Skeletal muscle tissue (tissue), 4 donors: ENCODE results near the gene KAT6B. TPM values are rescaled to one million over a fixed set of nuclear protein-coding genes. Genes with fewer than 3 reads are reported as not detected.

Experiments used
- H3K27ac ChIP-seq: one replicate; pipeline ENCODE4 v1.7.0; 2013; ENCODE audit warnings: mild to moderate bottlenecking, low read depth, low read length, inconsistent platforms
- H3K27me3 ChIP-seq, 3 donors: one replicate each; pipeline ENCODE4 v1.7.0; 2013; ENCODE audit warnings: low read length in 3 of 3; ENCODE audit not compliant: control insufficient read depth in 3 of 3, insufficient read depth in 3 of 3
- H3K36me3 ChIP-seq, 3 donors: one replicate each; pipeline ENCODE4 v1.7.0; 2013; ENCODE audit warnings: low read length in 3 of 3; ENCODE audit not compliant: control insufficient read depth in 3 of 3, insufficient read depth in 3 of 3
- H3K4me1 ChIP-seq, 3 donors: one replicate each; pipeline ENCODE4 v1.7.0; 2013; ENCODE audit warnings: low read length in 3 of 3, mild to moderate bottlenecking in 3 of 3; ENCODE audit not compliant: control insufficient read depth in 3 of 3, insufficient read depth in 3 of 3
- H3K4me3 ChIP-seq, 3 donors: one replicate each; pipeline ENCODE4 v1.7.0; 2013; ENCODE audit warnings: low read length in 3 of 3
- H3K9ac ChIP-seq, 3 donors: one replicate each; pipeline ENCODE4 v1.7.0; 2013; ENCODE audit warnings: low read length in 3 of 3, mild to moderate bottlenecking in 3 of 3, moderate library complexity in 2 of 3, low read depth in 1 of 3
- H3K9me3 ChIP-seq, 3 donors: one replicate each; pipeline ENCODE4 v1.7.0; 2013; ENCODE audit warnings: low read length in 3 of 3; ENCODE audit not compliant: control insufficient read depth in 3 of 3
- total RNA-seq: library from RNA; depleted of rRNA; stranded (reverse); fragments of >200 nt; gene quantifications from one replicate; pipeline ENCODE4 v1.2.3, GENCODE V29; 2014
- donor health status: Osteomylitis.

KAT6B gene
- total RNA-seq, 1 donor from 2014 or later = 49.6 TPM

DNA sequence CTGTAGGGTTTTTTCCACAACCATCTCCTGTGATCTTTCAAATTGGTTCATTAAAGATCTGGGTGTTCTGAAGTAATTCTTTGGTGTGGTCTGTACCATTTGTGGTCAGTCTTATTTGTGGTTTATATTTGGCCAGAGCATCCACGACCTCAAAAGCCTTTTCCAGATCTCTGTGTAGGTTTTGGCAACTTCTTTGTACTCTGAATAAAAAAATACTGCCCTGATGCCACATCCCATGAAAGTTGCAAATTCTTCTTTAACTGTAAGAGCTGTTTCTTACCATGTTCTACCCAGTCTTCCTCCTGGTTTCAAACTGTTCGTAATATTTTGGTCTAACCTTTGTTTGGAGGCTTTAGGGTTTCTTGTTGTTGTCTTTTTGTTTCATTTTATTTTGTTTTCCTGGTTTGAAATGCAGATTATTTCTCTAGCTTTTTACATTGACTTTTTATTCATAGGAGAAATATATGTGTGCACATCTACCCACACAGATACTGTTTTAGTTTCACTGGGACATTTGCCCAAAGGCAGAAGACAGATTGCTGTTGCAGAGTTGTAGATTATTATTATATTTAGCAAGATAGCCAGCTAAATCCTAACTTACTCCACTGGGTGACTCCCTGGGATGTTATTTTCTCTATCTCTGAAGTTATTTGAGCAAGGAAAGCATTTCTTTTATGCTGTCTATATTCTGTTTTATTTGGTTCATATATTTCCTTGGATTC is 161.8 kb downstream of the KAT6B start:
- Histone ChIP-seq H3K4me3 (no peak overlapping the region), H3K9me3 (no peaks in the 10 kb centered on the region), H3K4me1 (peaks cover 12 to 29% (median 21%) of the 10 kb centered on the region in 3 donors), H3K27ac (no peak overlapping the region), H3K36me3 (peaks cover 4 to 14% (median 10%) of the 10 kb centered on the region in 3 donors), H3K9ac (no peak overlapping the region), H3K27me3 (no peaks in the 10 kb centered on the region)

GRCh38 chr10:74988832-74989561 is 162.6 kb downstream of the KAT6B start:
- Histone ChIP-seq H3K36me3 (peaks cover 4 to 12% (median 10%) of the 10 kb centered on the region in 3 donors), H3K27ac (no peak overlapping the region), H3K9ac (no peak overlapping the region), H3K9me3 (no peaks in the 10 kb centered on the region), H3K4me1 (peaks cover 12 to 25% (median 19%) of the 10 kb centered on the region in 3 donors), H3K27me3 (no peaks in the 10 kb centered on the region), H3K4me3 (no peak overlapping the region)

DNA sequence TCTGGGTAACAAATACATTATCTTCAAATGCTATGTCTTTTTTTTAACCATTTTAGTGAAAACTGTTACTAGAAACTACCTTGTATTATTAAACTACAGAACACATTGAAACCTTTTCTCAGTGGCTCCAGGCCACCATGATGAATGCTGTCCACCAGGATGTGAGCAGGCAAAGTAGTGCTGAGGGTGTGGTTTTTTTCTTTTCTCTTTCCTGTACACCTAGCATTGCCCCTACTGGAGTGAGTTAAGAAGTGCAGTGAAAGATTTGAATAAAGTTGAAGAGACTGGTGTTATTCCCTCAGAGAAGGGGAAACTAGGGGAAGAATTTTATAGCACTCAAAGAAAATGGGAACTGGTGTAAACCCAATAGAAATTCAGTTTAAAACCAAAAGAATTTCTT is 165.0 kb downstream of the KAT6B start:
- Histone ChIP-seq H3K4me3 (no peak overlapping the region), H3K9me3 (no peaks in the 10 kb centered on the region), H3K36me3 (peaks cover 7 to 15% (median 10%) of the 10 kb centered on the region in 3 donors), H3K27me3 (no peaks in the 10 kb centered on the region), H3K4me1 (peaks cover 12 to 25% (median 19%) of the 10 kb centered on the region in 3 donors), H3K9ac (no peak overlapping the region), H3K27ac (no peak overlapping the region)

DNA sequence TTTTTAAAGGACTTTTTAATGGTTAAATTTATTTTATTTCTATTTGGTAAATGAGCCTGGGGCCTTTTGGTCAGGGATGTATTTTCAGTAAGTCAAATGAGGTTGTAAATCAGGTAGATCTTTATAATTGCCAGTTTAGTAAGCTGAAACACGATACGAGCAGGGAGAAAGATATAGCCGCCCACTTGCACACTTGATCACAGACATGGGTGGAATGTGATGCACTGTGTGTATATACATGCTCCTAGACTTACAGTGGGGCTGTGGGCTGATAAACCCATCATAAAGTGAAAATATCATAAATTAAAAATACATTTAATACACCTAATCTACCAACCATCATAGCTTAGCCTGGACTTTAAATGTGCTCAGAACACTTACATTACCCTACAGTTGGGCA is 165.7 kb downstream of the KAT6B start:
- peaks cover 7 to 15% (median 10%) of the 10 kb centered on the region in 3 donors for H3K36me3 ChIP-seq
- H3K27ac ChIP-seq = no peak overlapping the region
- H3K9me3 ChIP-seq = no peaks in the 10 kb centered on the region
- no peak overlapping the region for H3K4me3 ChIP-seq
- no peak overlapping the region for H3K9ac ChIP-seq
- H3K4me1 ChIP-seq = peaks cover 12 to 21% (median 19%) of the 10 kb centered on the region in 3 donors
- no peaks in the 10 kb centered on the region for H3K27me3 ChIP-seq

GRCh38 chr10:74993649-74994048 is 167.2 kb downstream of the KAT6B start:
- H3K36me3 ChIP-seq = peaks cover 7 to 18% (median 10%) of the 10 kb centered on the region in 3 donors

DNA sequence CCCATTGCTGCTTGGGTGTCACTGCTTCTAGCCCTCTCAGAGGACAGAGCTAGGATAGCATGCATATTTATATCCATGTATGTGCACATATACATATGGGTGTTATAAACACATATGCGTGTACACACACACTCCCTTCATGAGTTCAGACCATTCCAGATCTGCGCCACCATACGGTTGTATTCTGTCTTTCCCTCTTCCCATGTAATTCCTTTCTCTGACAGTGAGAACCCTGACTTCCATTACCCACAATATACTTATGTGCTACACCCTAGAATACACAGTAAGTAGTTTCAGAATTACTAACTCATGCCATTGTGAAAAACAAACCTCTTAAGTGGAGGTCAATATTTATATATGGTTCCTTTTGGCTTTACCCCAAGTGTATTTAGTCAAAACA is 168.5 kb downstream of the KAT6B start:
- Histone ChIP-seq H3K27me3 (no peaks in the 10 kb centered on the region), H3K4me3 (no peak overlapping the region), H3K27ac (no peak overlapping the region), H3K9me3 (no peaks in the 10 kb centered on the region), H3K9ac (no peak overlapping the region), H3K36me3 (peaks cover 7 to 18% (median 10%) of the 10 kb centered on the region in 3 donors), H3K4me1 (no peaks in the 10 kb centered on the region)

More at GRCh38 chr10:74993649-74994048, 167.2 kb downstream of the KAT6B start:
- Histone ChIP-seq H3K4me3 (no peak overlapping the region), H3K9me3 (no peaks in the 10 kb centered on the region), H3K27me3 (no peaks in the 10 kb centered on the region), H3K27ac (no peak overlapping the region), H3K9ac (no peak overlapping the region), H3K4me1 (peaks cover 4 to 6% (median 5%) of the 10 kb centered on the region in 3 donors)

- peaks cover 7 to 18% (median 10%) of the 10 kb centered on the region in 3 donors for H3K36me3 ChIP-seq
- no peak overlapping the region for H3K9ac ChIP-seq
Observed at GRCh38 chr10:74995806-74996205, 169.4 kb downstream of the KAT6B start.

GRCh38 chr10:74997163-74997562 is 170.8 kb downstream of the KAT6B start:
- H3K27me3 ChIP-seq = no peaks in the 10 kb centered on the region
- peaks cover 3 to 8% (median 6%) of the 10 kb centered on the region in 3 donors for H3K4me1 ChIP-seq
- H3K9me3 ChIP-seq = no peaks in the 10 kb centered on the region
- H3K4me3 ChIP-seq = no peak overlapping the region
- no peak overlapping the region for H3K9ac ChIP-seq
- no peak overlapping the region for H3K27ac ChIP-seq
- H3K36me3 ChIP-seq = peaks cover 7 to 16% (median 13%) of the 10 kb centered on the region in 3 donors

More at GRCh38 chr10:74995806-74996205, 169.4 kb downstream of the KAT6B start:
- Histone ChIP-seq H3K4me1 (peaks cover 0 to 5% (median 0%) of the 10 kb centered on the region in 3 donors), H3K27me3 (no peaks in the 10 kb centered on the region), H3K9me3 (no peaks in the 10 kb centered on the region), H3K27ac (no peak overlapping the region), H3K4me3 (no peak overlapping the region)

- Histone ChIP-seq H3K27me3 (no peaks in the 10 kb centered on the region), H3K27ac (no peak overlapping the region), H3K9ac (no peak overlapping the region), H3K4me1 (peaks cover 3 to 8% (median 6%) of the 10 kb centered on the region in 3 donors), H3K9me3 (no peaks in the 10 kb centered on the region), H3K4me3 (no peak overlapping the region), H3K36me3 (peaks cover 2 to 8% (median 7%) of the 10 kb centered on the region in 3 donors)
Observed at GRCh38 chr10:75000748-75001321, 174.4 kb downstream of the KAT6B start.
